Astrocyte of the spinal cord (primary cell): ENCODE measurements around the gene CLN3.
"Not testable (repeated sequence)": the region's sequence is repeated elsewhere in the genome, so short reads cannot be mapped to it uniquely, and the experiment has no call there.

Experiments
- DNase-seq: peaks from one replicate; pipeline ENCODE4 v3.0.0; 2011; ENCODE audit warnings: low read depth, low spot score
- H3K4me3 ChIP-seq: 2 replicates; pipeline ENCODE4 v1.5.1; 2011; ENCODE audit warnings: low read depth, mild to moderate bottlenecking, low read length, moderate library complexity
- CTCF ChIP-seq: IDR thresholded peaks from 2 replicates; pipeline ENCODE4 v1.5.1; 2012; ENCODE audit warnings: low read depth, mild to moderate bottlenecking, low read length, inconsistent platforms
- in situ Hi-C: cut with HindIII; loops from 2 replicates; pipeline ENCODE4 v1.10.0; 2017; ENCODE audit warnings: low sequenced_read_pairs

Gene CLN3

GRCh38 chr16:28475221-28475620 is 16.7 kb downstream of the CLN3 start:
- in situ Hi-C loops: no loop called here
- H3K4me3 ChIP-seq: no peak overlapping the region
- DNase-seq: no peak
- TF ChIP-seq CTCF: no peak

GRCh38 chr16:28473714-28474265 is 18.1 kb downstream of the CLN3 start:
- no peak overlapping the region for H3K4me3 ChIP-seq
- in situ Hi-C loops: no loop called here
- TF ChIP-seq CTCF: no peak
- no peak for DNase-seq

GRCh38 chr16:28447081-28447480 is 44.8 kb downstream of the CLN3 start:
- H3K4me3 ChIP-seq, in situ Hi-C loops, DNase-seq: not testable (repeated sequence)

GRCh38 chr16:28446388-28446787 is 45.5 kb downstream of the CLN3 start:
- DNase-seq, H3K4me3 ChIP-seq, in situ Hi-C loops: not testable (repeated sequence)

GRCh38 chr16:28443943-28444342 is 47.9 kb downstream of the CLN3 start:
- in situ Hi-C loops, DNase-seq, H3K4me3 ChIP-seq: not testable (repeated sequence)

- H3K4me3 ChIP-seq, in situ Hi-C loops, DNase-seq: not testable (repeated sequence)
Observed at GRCh38 chr16:28438899-28439298, 53.0 kb downstream of the CLN3 start.

- DNase-seq, in situ Hi-C loops, H3K4me3 ChIP-seq: not testable (repeated sequence)
Observed at GRCh38 chr16:28435340-28435739, 56.5 kb downstream of the CLN3 start.
